HG02870 (cell line): Measurements from ENCODE around the gene PSMC2.
A peak's percentile ranks its signal among the peaks of the same experiment; 100 is the strongest.

Experiments
- ATAC-seq: cut with Tn5 transposase; IDR thresholded peaks from one replicate; pipeline ENCODE4 v1.9.1; 2021; ENCODE audit warnings: mild to moderate bottlenecking, moderate library complexity; ENCODE audit not compliant: unreplicated experiment

PSMC2 gene

GRCh38 chr7:103347507-103348267 is at the start of gene PSMC2:
Gene PSMC2 (plus strand): TSS chr7:103347643. CDS start chr7:103347712, 69 bp downstream.
- peak; percentile 57 for ATAC-seq

- ATAC-seq = no peak
These were observed 49.6 kb upstream of the PSMC2 start for GRCh38 chr7:103297837-103298179.

GRCh38 chr7:103299660-103300059 is 47.8 kb upstream of the PSMC2 start:
- no peak for ATAC-seq

- ATAC-seq = no peak
These were observed 46.0 kb upstream of the PSMC2 start for GRCh38 chr7:103301441-103301840.

GRCh38 chr7:103307503-103308231 is 39.8 kb upstream of the PSMC2 start:
- ATAC-seq = no peak

- no peak for ATAC-seq
These were observed 32.6 kb upstream of the PSMC2 start for GRCh38 chr7:103314852-103315251.

GRCh38 chr7:103316380-103316941 is 31.0 kb upstream of the PSMC2 start:
- ATAC-seq = no peak

- no peak for ATAC-seq
These were observed 30.4 kb upstream of the PSMC2 start for GRCh38 chr7:103317009-103317408.

- ATAC-seq = no peak
These were observed 21.7 kb upstream of the PSMC2 start for GRCh38 chr7:103325744-103326143.

- ATAC-seq = no peak
These were observed 10.7 kb upstream of the PSMC2 start for GRCh38 chr7:103336761-103337160.

GRCh38 chr7:103338864-103339263 is 8.6 kb upstream of the PSMC2 start:
- ATAC-seq = no peak

GRCh38 chr7:103341466-103341865 is 6.0 kb upstream of the PSMC2 start:
- ATAC-seq = no peak

- no peak for ATAC-seq
These were observed 4.1 kb upstream of the PSMC2 start for GRCh38 chr7:103343332-103343731.

GRCh38 chr7:103343758-103344452 is 3.5 kb upstream of the PSMC2 start:
- peak; percentile 16 for ATAC-seq

GRCh38 chr7:103344453-103345149 is 2.8 kb upstream of the PSMC2 start, which contains the start of gene DNAJC2:
Gene DNAJC2 (minus strand): TSS chr7:103344767. CDS start chr7:103344622, 145 bp downstream.
- peak; percentile 70 for ATAC-seq

GRCh38 chr7:103346396-103346795 is 1.0 kb upstream of the PSMC2 start:
- ATAC-seq = no peak

GRCh38 chr7:103348452-103348851 is 1.0 kb downstream of the PSMC2 start:
- no peak for ATAC-seq

GRCh38 chr7:103348959-103349358 is 1.5 kb downstream of the PSMC2 start:
- no peak for ATAC-seq

- no peak for ATAC-seq
These were observed 2.4 kb downstream of the PSMC2 start for GRCh38 chr7:103349805-103350204.

- ATAC-seq = no peak
These were observed 22.0 kb downstream of the PSMC2 start for GRCh38 chr7:103369432-103369831.
